GM12873 (cell line): ENCODE measurements around the gene CEP170B.

Experiments used
- TF ChIP-seq, protein P1 (sequence below): IDR thresholded peaks from 2 replicates; pipeline ENCODE4 v1.5.1; 2012; ENCODE audit warnings: low read depth, mild to moderate bottlenecking, moderate library complexity, low read length, control low read depth; ENCODE audit not compliant: insufficient read depth; ENCODE audit errors: missing control alignments

Gene CEP170B

DNA sequence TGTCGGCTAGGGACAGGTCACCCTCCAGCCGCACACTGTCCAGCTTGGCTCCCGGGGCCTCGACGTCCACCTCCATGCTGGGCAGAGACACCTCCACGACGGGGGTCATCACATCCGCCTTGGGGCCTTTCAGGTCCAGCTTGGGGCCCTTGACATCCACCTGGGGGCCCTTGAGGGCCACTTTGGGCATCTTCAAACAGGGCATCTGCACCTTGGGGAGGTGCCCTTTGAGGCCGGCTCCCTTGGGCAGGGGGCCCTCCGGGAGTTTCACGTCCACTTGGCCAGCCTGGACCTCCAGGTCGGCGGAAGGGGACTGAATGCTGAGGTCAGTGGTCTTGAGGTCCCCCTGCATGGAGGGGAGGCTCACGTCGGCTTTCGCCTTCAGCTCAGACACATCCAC lies 77.5 kb downstream of the CEP170B start:
- TF ChIP-seq, protein P1, sequence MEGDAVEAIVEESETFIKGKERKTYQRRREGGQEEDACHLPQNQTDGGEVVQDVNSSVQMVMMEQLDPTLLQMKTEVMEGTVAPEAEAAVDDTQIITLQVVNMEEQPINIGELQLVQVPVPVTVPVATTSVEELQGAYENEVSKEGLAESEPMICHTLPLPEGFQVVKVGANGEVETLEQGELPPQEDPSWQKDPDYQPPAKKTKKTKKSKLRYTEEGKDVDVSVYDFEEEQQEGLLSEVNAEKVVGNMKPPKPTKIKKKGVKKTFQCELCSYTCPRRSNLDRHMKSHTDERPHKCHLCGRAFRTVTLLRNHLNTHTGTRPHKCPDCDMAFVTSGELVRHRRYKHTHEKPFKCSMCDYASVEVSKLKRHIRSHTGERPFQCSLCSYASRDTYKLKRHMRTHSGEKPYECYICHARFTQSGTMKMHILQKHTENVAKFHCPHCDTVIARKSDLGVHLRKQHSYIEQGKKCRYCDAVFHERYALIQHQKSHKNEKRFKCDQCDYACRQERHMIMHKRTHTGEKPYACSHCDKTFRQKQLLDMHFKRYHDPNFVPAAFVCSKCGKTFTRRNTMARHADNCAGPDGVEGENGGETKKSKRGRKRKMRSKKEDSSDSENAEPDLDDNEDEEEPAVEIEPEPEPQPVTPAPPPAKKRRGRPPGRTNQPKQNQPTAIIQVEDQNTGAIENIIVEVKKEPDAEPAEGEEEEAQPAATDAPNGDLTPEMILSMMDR = no peak
